GM19025 (cell line): Measurements from ENCODE around the gene PCP2.
A peak's percentile ranks its signal among the peaks of the same experiment; 100 is the strongest.

Source experiments
- ATAC-seq: cut with Tn5 transposase; IDR thresholded peaks from one replicate; pipeline ENCODE4 v1.9.1; 2021; ENCODE audit warnings: mild to moderate bottlenecking, low read depth, moderate library complexity; ENCODE audit not compliant: unreplicated experiment

Gene PCP2

GRCh38 chr19:7602935-7603497 lies 30.5 kb downstream of the PCP2 start:
- ATAC-seq: no peak

- no peak for ATAC-seq
These were observed 31.1 kb downstream of the PCP2 start for GRCh38 chr19:7602240-7602934.

DNA sequence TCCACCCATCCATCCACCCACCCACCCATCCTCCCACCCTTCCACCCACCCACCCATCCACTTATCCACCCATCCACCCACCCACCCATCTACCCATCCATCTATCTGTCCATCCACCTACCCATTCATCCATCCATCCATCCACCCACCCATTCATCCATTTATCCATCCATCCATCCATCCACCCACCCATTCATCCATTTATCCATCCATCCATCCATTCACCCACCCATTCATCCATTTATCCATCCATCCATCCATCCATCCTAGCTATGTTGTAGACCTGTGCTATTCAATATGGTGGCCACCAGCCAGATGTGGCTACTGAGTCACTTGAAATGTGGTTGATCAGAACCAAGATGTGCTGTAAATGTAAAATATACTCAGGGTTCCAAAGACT lies 32.8 kb downstream of the PCP2 start:
- ATAC-seq: no peak

GRCh38 chr19:7598180-7598579 lies 35.3 kb downstream of the PCP2 start:
- no peak for ATAC-seq

- no peak for ATAC-seq
These were observed 35.8 kb downstream of the PCP2 start for GRCh38 chr19:7597689-7598088.

- peak; percentile 19 for ATAC-seq
These were observed 37.1 kb downstream of the PCP2 start for GRCh38 chr19:7596211-7596937.

DNA sequence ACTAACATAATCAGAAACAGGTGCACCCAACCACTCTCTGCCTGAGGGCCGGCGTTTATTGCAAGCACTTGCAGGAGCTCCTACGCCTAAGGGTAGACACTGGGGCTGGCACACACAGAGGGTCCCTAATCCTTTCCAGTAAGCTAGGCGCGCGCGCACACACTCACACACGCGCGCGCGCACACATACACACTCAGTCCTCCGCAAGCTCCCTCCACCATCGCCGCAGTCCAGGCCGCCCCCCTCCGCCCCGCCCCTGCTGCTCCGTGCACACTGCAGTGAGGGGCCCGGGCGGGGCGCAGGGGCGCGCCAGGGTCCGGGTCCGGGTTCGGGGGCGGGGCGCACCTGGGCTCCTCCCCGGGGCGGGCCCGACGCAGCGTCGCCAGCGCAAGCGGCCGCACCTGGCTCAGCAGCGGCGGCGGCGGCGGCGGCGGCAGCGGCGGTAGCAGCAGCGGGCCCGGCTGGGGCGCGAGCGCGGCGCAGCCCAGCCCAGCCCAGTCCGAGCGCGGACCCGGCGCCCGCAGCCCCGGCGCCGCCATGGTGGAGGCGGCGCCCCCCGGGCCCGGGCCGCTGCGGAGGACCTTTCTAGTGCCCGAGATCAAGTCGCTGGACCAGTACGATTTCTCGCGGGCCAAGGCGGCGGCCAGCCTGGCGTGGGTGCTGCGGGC lies 37.9 kb downstream of the PCP2 start, which contains the start of gene CAMSAP3:
CAMSAP3 (plus strand) TSS at position 398 of the 668 bp plus-strand sequence; CDS start at position 538, 140 bp downstream.
- peak; percentile 60 for ATAC-seq

GRCh38 chr19:7590256-7590655 lies 43.3 kb downstream of the PCP2 start:
- ATAC-seq: no peak

DNA sequence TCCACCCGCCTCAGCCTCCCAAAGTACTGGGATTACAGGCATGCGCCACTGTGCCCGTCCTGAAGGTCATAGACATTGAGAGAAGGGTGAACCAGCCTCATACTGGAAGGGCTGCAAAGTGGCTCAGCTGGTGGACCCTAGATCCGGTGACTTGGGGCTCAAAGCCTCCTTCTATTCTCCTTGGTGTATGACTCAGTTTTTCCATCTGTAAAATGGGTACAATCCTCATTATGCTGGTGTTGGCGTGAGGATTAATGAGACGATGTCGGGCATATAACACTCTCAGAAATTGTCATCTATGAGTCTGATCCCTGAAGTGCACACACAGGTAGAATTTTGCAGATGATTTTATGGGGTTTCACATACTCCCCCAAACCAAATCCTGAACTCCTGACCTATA lies 43.7 kb downstream of the PCP2 start:
- no peak for ATAC-seq

GRCh38 chr19:7582446-7582845 lies 51.1 kb downstream of the PCP2 start:
- ATAC-seq: no peak
